ENCODE results near the gene LCOR. TPM values are rescaled to one million over a fixed set of nuclear protein-coding genes. Genes with fewer than 3 reads are reported as not detected.
"Not testable (repeated sequence)": the region's sequence is repeated elsewhere in the genome, so short reads cannot be mapped to it uniquely, and the experiment has no call there.

The LCOR gene
- 10 to 100 TPM; 15.0 to 18.2 TPM for total RNA-seq

GRCh38 chr10:96831867-96832720 lies at the start of gene LCOR:
LCOR (plus strand) TSS chr10:96832298; CDS start chr10:96949058, 116,760 bp downstream.
- POLR2A ChIA-PET, result interaction anchor here (1.0 to 1.6 kb wide), 2 partner anchors 37 to 808 kb away, joined by 3 read pairs; partner anchors contain the start of gene PI4K2A
- CTCF ChIA-PET, result interaction anchor here (1.0 to 1.2 kb wide), 3 partner anchors 189 to 245 kb away, joined by 3 to 4 read pairs (median 3); partner anchors contain the start of gene TM9SF3

GRCh38 chr10:96784253-96784652 lies 47.8 kb upstream of the LCOR start:
- intact Hi-C loops (cut with micrococcal nuclease), result no loop called here
- Mint-ChIP-seq H3K9me3 (no peaks in the 10 kb centered on the region), H3K4me3 (no peak overlapping the region), H3K36me3 (no peaks in the 10 kb centered on the region), H3K27ac (no peak overlapping the region), H3K4me1 (ENCODE audit: low read depth) (no peaks in the 10 kb centered on the region), H3K27me3 (peaks cover 4% of the 10 kb centered on the region)
- ChIA-PET POLR2A (no interaction called here), CTCF (no interaction called here)
- DNase-seq, result no peak

More at GRCh38 chr10:96831867-96832720, at the start of gene LCOR:
- no peaks in the 10 kb centered on the region for H3K9me3 Mint-ChIP-seq
- peak within 1 kb of the TSS; percentile 88 for H3K4me3 Mint-ChIP-seq
- H3K36me3 Mint-ChIP-seq, result peaks cover 8% of the 10 kb centered on the region
- peaks cover 48% of the 10 kb centered on the region for H3K4me1 Mint-ChIP-seq (ENCODE audit: low read depth)
- no peaks in the 10 kb centered on the region for H3K27me3 Mint-ChIP-seq
- intact Hi-C loops (cut with micrococcal nuclease), result loop anchor here (2.0 to 10.0 kb wide), 4 partner anchors 65 to 593 kb away; partner anchors contain the start of gene PGAM1
- H3K27ac Mint-ChIP-seq, result peak within 1 kb of the TSS; percentile 97
- DNase-seq, result peak; percentile 87

GRCh38 chr10:96789571-96790108 lies 42.5 kb upstream of the LCOR start:
- Mint-ChIP-seq H3K36me3 (no peaks in the 10 kb centered on the region), H3K9me3 (no peaks in the 10 kb centered on the region), H3K4me1 (ENCODE audit: low read depth) (no peaks in the 10 kb centered on the region), H3K27me3 (peaks cover 11% of the 10 kb centered on the region), H3K4me3 (no peak overlapping the region), H3K27ac (no peak overlapping the region)
- intact Hi-C loops (cut with micrococcal nuclease), result no loop called here
- DNase-seq, result no peak
- CTCF ChIA-PET, result no interaction called here
- POLR2A ChIA-PET, result no interaction called here

- Mint-ChIP-seq H3K36me3 (no peaks in the 10 kb centered on the region), H3K9me3 (no peaks in the 10 kb centered on the region), H3K4me3 (no peak overlapping the region), H3K4me1 (ENCODE audit: low read depth) (no peaks in the 10 kb centered on the region), H3K27me3 (peaks cover 16% of the 10 kb centered on the region), H3K27ac (no peak overlapping the region)
- ChIA-PET POLR2A (no interaction called here), CTCF (no interaction called here)
- no peak for DNase-seq
- intact Hi-C loops (cut with micrococcal nuclease), result no loop called here
Observed at GRCh38 chr10:96791902-96792301, 40.2 kb upstream of the LCOR start.

- POLR2A ChIA-PET, result no interaction called here
- CTCF ChIA-PET, result no interaction called here
- DNase-seq, result no peak
- H3K27ac Mint-ChIP-seq, result no peak overlapping the region
- peaks cover 10% of the 10 kb centered on the region for H3K27me3 Mint-ChIP-seq
- no peaks in the 10 kb centered on the region for H3K4me1 Mint-ChIP-seq (ENCODE audit: low read depth)
- H3K4me3 Mint-ChIP-seq, result no peak overlapping the region
- intact Hi-C loops (cut with micrococcal nuclease), result no loop called here
- H3K36me3 Mint-ChIP-seq, result no peaks in the 10 kb centered on the region
- no peaks in the 10 kb centered on the region for H3K9me3 Mint-ChIP-seq
Observed at GRCh38 chr10:96794836-96795733, 37.0 kb upstream of the LCOR start.

GRCh38 chr10:96797485-96797884 lies 34.6 kb upstream of the LCOR start:
- Mint-ChIP-seq H3K27me3 (peaks cover 8% of the 10 kb centered on the region), H3K4me3 (no peak overlapping the region), H3K36me3 (no peaks in the 10 kb centered on the region), H3K27ac (no peak overlapping the region), H3K9me3 (no peaks in the 10 kb centered on the region), H3K4me1 (ENCODE audit: low read depth) (no peaks in the 10 kb centered on the region)
- DNase-seq, result no peak
- POLR2A ChIA-PET, result no interaction called here
- intact Hi-C loops (cut with micrococcal nuclease), result no loop called here
- CTCF ChIA-PET, result no interaction called here

- no peaks in the 10 kb centered on the region for H3K9me3 Mint-ChIP-seq
- DNase-seq, result no peak
- H3K27ac Mint-ChIP-seq, result no peak overlapping the region
- POLR2A ChIA-PET, result no interaction called here
- no peaks in the 10 kb centered on the region for H3K36me3 Mint-ChIP-seq
- CTCF ChIA-PET, result no interaction called here
- H3K4me3 Mint-ChIP-seq, result no peak overlapping the region
- H3K4me1 Mint-ChIP-seq (ENCODE audit: low read depth), result no peaks in the 10 kb centered on the region
- intact Hi-C loops (cut with micrococcal nuclease), result no loop called here
- peaks cover 10% of the 10 kb centered on the region for H3K27me3 Mint-ChIP-seq
Observed at GRCh38 chr10:96803288-96803664, 28.8 kb upstream of the LCOR start.

GRCh38 chr10:96814264-96814663 lies 17.8 kb upstream of the LCOR start:
- DNase-seq, result no peak
- POLR2A ChIA-PET, result no interaction called here
- no peaks in the 10 kb centered on the region for H3K4me1 Mint-ChIP-seq (ENCODE audit: low read depth)
- intact Hi-C loops (cut with micrococcal nuclease), result no loop called here
- no peak overlapping the region for H3K4me3 Mint-ChIP-seq
- H3K9me3 Mint-ChIP-seq, result no peaks in the 10 kb centered on the region
- no peak overlapping the region for H3K27ac Mint-ChIP-seq
- no peaks in the 10 kb centered on the region for H3K36me3 Mint-ChIP-seq
- CTCF ChIA-PET, result no interaction called here
- peaks cover 10% of the 10 kb centered on the region for H3K27me3 Mint-ChIP-seq

GRCh38 chr10:96818971-96819370 lies 13.1 kb upstream of the LCOR start:
- H3K4me1 Mint-ChIP-seq (ENCODE audit: low read depth); H3K27ac Mint-ChIP-seq; DNase-seq; H3K27me3 Mint-ChIP-seq; H3K36me3 Mint-ChIP-seq; H3K9me3 Mint-ChIP-seq; intact Hi-C loops (cut with micrococcal nuclease); H3K4me3 Mint-ChIP-seq; POLR2A ChIA-PET; CTCF ChIA-PET: not testable (repeated sequence)

- DNase-seq, result no peak
- POLR2A ChIA-PET, result no interaction called here
- Mint-ChIP-seq H3K27me3 (no peaks in the 10 kb centered on the region), H3K4me1 (ENCODE audit: low read depth) (no peaks in the 10 kb centered on the region), H3K4me3 (no peak overlapping the region), H3K36me3 (no peaks in the 10 kb centered on the region), H3K27ac (no peak overlapping the region), H3K9me3 (no peaks in the 10 kb centered on the region)
- CTCF ChIA-PET, result no interaction called here
- intact Hi-C loops (cut with micrococcal nuclease), result no loop called here
Observed at GRCh38 chr10:96820765-96821164, 11.3 kb upstream of the LCOR start.

- Mint-ChIP-seq H3K36me3 (no peaks in the 10 kb centered on the region), H3K4me1 (ENCODE audit: low read depth) (peaks cover 15% of the 10 kb centered on the region), H3K27me3 (no peaks in the 10 kb centered on the region), H3K9me3 (no peaks in the 10 kb centered on the region), H3K27ac (no peak overlapping the region), H3K4me3 (no peak overlapping the region)
- ChIA-PET POLR2A (no interaction called here), CTCF (interaction anchor here (2.0 to 4.9 kb wide), 2 partner anchors 183 to 186 kb away, joined by 5 to 30 read pairs; no protein-coding TSS in a partner anchor)
- intact Hi-C loops (cut with micrococcal nuclease), result no loop called here
- no peak for DNase-seq
Observed at GRCh38 chr10:96826438-96826837, 5.7 kb upstream of the LCOR start.

- H3K36me3 Mint-ChIP-seq, result peaks cover 4% of the 10 kb centered on the region
- POLR2A ChIA-PET, result no interaction called here
- CTCF ChIA-PET, result interaction anchor here (0.5 to 4.9 kb wide), 4 partner anchors 64 to 433 kb away, joined by 3 to 30 read pairs (median 5); no protein-coding TSS in a partner anchor
- no peak overlapping the region for H3K4me3 Mint-ChIP-seq
- peaks cover 20% of the 10 kb centered on the region for H3K4me1 Mint-ChIP-seq (ENCODE audit: low read depth)
- no peaks in the 10 kb centered on the region for H3K27me3 Mint-ChIP-seq
- intact Hi-C loops (cut with micrococcal nuclease), result no loop called here
- no peak overlapping the region for H3K27ac Mint-ChIP-seq
- no peaks in the 10 kb centered on the region for H3K9me3 Mint-ChIP-seq
- DNase-seq, result no peak
Observed at GRCh38 chr10:96828609-96829008, 3.5 kb upstream of the LCOR start.
